Measurements from ENCODE around the gene VPS33A.

Gene VPS33A

DNA sequence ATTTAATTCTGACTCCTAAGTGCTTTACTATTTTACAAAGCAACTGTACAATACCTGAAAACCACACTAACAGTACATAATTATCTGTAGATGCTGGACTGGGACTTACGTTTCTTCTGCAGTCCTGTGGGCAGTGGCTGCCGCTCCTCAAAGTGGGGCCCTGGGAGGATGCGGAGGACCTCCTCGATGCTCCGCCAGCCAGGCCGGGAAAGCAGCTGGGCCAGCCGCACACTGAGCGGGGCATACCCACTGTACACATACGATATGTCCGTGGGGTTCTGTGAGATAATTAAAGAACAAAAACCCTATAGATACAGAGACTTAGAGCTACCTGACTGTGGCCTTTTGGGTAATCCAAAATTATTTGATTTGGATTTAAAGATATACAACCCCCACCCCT, 33.6 kb downstream of the VPS33A start:
- TF ChIP-seq, protein P1, sequence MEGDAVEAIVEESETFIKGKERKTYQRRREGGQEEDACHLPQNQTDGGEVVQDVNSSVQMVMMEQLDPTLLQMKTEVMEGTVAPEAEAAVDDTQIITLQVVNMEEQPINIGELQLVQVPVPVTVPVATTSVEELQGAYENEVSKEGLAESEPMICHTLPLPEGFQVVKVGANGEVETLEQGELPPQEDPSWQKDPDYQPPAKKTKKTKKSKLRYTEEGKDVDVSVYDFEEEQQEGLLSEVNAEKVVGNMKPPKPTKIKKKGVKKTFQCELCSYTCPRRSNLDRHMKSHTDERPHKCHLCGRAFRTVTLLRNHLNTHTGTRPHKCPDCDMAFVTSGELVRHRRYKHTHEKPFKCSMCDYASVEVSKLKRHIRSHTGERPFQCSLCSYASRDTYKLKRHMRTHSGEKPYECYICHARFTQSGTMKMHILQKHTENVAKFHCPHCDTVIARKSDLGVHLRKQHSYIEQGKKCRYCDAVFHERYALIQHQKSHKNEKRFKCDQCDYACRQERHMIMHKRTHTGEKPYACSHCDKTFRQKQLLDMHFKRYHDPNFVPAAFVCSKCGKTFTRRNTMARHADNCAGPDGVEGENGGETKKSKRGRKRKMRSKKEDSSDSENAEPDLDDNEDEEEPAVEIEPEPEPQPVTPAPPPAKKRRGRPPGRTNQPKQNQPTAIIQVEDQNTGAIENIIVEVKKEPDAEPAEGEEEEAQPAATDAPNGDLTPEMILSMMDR (IDR thresholded peaks at IDR 0.05; ENCODE audit: low read depth, low read length, missing control alignments): no peak
- DNase-seq (ENCODE audit: low read depth): no peak
- no peak overlapping the region for H3K4me3 ChIP-seq (ENCODE audit: low read depth, low read length)

DNA sequence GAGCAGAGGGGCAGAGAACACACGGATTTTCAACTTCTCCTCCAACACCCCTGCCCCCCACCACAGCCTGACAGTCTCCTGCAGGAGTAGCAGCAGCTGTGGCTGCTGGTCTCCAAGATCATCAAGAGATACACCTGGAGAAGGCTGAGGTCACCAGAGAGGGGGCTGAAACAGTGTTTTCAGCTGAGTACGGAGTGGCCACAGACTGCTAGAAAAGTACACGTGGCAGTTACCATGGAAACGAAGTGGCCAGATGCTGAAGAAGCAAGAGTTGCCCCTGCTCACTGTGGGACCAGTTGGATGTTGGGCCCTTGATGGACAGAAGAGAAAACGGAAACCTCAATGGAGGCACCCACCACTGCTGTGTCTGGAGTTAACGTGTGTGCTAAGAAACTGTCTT, 35.5 kb downstream of the VPS33A start:
- no peak overlapping the region for H3K4me3 ChIP-seq (ENCODE audit: low read depth, low read length)
- no peak for DNase-seq (ENCODE audit: low read depth)
- TF ChIP-seq, protein P1 (IDR thresholded peaks at IDR 0.05; ENCODE audit: low read depth, low read length, missing control alignments): no peak

GRCh38 chr12:122228092-122228491, 38.2 kb downstream of the VPS33A start:
- H3K4me3 ChIP-seq (ENCODE audit: low read depth, low read length): no peak overlapping the region
- TF ChIP-seq, protein P1 (IDR thresholded peaks at IDR 0.05; ENCODE audit: low read depth, low read length, missing control alignments): no peak
- no peak for DNase-seq (ENCODE audit: low read depth)

GRCh38 chr12:122227341-122227740, 39.0 kb downstream of the VPS33A start:
- H3K4me3 ChIP-seq (ENCODE audit: low read depth, low read length): no peak overlapping the region
- no peak for DNase-seq (ENCODE audit: low read depth)
- TF ChIP-seq, protein P1 (IDR thresholded peaks at IDR 0.05; ENCODE audit: low read depth, low read length, missing control alignments): no peak

DNA sequence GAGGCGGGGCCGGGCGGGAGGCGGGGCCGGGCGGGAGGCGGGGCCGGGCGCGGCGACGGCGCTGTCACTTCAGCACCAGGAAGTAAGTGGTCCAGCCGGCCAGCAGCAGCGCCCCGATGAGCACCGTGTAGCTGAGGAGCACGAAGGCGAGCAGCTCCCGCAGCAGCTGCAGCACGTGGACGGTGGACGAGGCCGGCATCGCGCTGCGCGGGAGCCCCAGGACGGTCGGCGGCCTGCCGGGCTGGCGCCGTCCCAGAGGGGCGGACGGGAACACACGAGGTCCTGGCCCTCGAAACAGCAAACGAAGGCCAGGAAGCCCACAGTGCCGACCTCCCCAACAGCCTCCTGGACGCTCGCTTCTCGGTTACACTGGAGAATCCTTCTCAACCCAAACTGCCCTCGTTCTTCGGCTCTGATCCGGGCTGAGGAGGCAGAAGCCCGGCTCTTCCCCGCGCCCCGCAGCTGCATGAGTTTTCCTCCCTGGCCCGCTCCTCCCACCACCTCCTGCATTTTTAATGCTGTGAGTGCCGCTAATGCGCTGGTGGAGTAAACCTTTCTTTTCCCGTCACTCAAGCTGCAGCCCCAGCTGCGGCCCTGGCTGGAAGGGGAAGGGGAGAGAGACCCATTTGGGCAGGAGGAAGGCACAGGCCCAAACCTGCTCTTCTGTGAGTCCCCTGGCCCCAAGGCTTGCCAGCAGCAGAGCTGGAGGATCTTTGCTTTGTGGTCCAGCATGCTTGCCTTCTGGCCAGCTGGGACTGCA, 39.7 kb downstream of the VPS33A start:
- DNase-seq (ENCODE audit: low read depth): no peak
- TF ChIP-seq, protein P1 (IDR thresholded peaks at IDR 0.05; ENCODE audit: low read depth, low read length, missing control alignments): no peak
- H3K4me3 ChIP-seq (ENCODE audit: low read depth, low read length): peak overlapping the region; percentile 53

DNA sequence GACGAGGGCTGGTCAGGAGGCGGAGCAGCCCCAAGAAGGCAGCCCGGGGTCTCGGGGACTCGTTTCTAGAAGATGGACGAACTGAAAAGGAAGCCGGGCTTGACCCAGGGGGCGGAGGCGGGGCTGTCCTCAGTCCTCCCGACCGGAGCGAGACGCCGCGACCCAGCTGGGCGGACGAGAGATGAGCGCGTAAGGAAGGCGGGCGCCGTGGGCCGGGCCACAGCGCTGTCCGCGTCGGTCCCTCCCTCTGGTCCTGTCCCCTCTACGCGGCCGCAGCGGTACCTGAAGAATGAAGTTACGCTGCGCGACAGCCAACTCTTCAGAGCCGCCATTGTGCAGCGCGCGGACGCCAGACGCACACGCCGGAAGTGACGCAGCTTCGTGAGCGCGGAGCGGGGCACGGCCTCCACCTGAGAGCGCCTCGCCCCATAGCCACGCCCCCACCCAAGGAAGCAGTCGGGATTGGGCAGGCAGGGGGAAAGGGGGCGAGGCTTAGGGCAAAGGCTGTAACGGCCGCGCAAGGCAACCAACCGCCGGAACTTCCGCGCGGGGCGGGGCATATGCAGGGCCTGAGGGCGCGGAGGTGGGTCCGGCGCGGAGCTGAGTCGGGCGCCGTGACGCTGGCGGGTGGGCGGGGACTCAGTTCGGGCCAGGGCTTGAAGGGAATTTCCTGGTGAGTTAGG, 40.5 kb downstream of the VPS33A start, which contains the start of gene DIABLO:
Gene DIABLO, minus strand, starts transcription at position 370 of the 683 bp plus-strand sequence. Its CDS starts 38 bp downstream, at position 332.
- H3K4me3 ChIP-seq (ENCODE audit: low read depth, low read length): peak within 1 kb of the TSS; percentile 90
- TF ChIP-seq, protein P1 (IDR thresholded peaks at IDR 0.05; ENCODE audit: low read depth, low read length, missing control alignments): no peak
- peak; percentile 97 for DNase-seq (ENCODE audit: low read depth)
